ENCODE data around the gene CDKN2A.

DNA sequence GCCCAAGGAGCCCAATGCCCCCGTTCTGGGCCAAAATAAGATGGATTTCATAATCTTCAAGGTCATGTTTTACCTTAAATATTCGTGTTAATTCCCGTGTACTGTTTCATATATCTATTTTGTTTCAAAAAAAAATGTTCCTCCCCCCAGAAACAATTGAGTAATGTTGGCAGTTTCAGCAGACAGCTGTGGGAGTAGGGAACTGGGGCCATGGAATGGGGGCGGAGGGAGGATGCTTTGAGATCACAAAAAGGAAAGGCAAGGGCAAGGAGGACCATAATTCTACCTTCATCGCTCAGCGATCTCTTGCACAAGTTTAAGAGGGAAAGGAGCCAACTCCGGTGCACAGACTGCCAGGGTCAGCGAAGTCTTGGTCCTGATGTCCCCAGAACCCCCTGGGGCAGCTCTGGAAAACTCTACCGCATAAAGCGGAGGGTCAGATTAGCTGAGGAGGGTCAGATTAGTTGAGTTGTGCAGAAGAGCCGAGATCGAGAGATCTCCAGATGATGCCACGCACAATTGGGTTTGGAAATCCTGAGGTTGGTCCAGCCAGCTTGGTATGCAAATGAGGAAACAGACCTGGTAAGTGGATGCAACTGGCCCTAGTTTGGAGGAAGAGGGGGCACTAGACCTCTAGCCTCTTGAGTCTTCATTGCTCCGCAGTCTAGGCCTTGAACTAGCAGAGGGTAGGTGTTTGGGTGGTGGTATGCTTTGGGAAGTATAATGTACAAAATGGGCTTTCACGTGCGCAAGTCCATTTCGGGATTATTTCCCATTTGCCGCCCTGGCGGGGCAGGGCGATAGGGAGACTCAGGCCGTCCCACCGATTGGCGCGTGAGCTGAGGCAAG, 24.0 kb downstream of the CDKN2A start:
- no peak for TF ChIP-seq FOXM1 (IDR thresholded peaks at IDR 0.05; ENCODE audit: borderline replicate concordance)
- TF ChIP-seq L3MBTL2 (conservative IDR thresholded peaks at IDR 0.05): no peak
- no peak for TF ChIP-seq LEF1 (IDR thresholded peaks at IDR 0.05; ENCODE audit: borderline replicate concordance)
- TF ChIP-seq FOXK2 (IDR thresholded peaks at IDR 0.05): no peak
- TF ChIP-seq ZNF384 (IDR thresholded peaks at IDR 0.05): no peak
- no peak for TF ChIP-seq CTBP1 (IDR thresholded peaks at IDR 0.05; ENCODE audit: borderline replicate concordance)
- TF ChIP-seq NFRKB (IDR thresholded peaks at IDR 0.05): no peak
- TF ChIP-seq HDGF (IDR thresholded peaks at IDR 0.05; ENCODE audit: borderline replicate concordance): no peak
- no peak for TF ChIP-seq SP1 (IDR thresholded peaks at IDR 0.05)
- no peak for TF ChIP-seq ELF4 (IDR thresholded peaks at IDR 0.05)
